Measurements from ENCODE around the gene ZEB1. TPM values are rescaled to one million over a fixed set of nuclear protein-coding genes. Genes with fewer than 3 reads are reported as not detected.

The ZEB1 gene
- total RNA-seq, 1 donor from 2014 or later, result 63.1 TPM

- Mint-ChIP-seq H3K4me1 (ENCODE audit: low read depth) (peaks cover 19% of the 10 kb centered on the region), H3K27me3 (ENCODE audit: low read depth) (no peaks in the 10 kb centered on the region), H3K9me3 (ENCODE audit: low read depth) (peaks cover 6% of the 10 kb centered on the region), H3K36me3 (ENCODE audit: low read depth) (peaks cover 6% of the 10 kb centered on the region), H3K4me3 (ENCODE audit: unreplicated experiment) (no peak overlapping the region), H3K27ac (ENCODE audit: unreplicated experiment) (peak overlapping the region; percentile 28)
- DNase-seq (ENCODE audit: low spot score), result no peak
- TF ChIP-seq CTCF (IDR thresholded peaks at IDR 0.05), result no peak
Measured at GRCh38 chr10:31413325-31413724, 94.3 kb downstream of the ZEB1 start.

- no peak overlapping the region for H3K27ac Mint-ChIP-seq (ENCODE audit: unreplicated experiment)
Measured at GRCh38 chr10:31418481-31418880, 99.5 kb downstream of the ZEB1 start.

GRCh38 chr10:31419394-31420063 lies 100.5 kb downstream of the ZEB1 start:
- Mint-ChIP-seq H3K4me1 (ENCODE audit: low read depth) (peaks cover 32% of the 10 kb centered on the region), H3K9me3 (ENCODE audit: low read depth) (no peaks in the 10 kb centered on the region), H3K27ac (ENCODE audit: unreplicated experiment) (peak overlapping the region; percentile 28), H3K27me3 (ENCODE audit: low read depth) (no peaks in the 10 kb centered on the region), H3K4me3 (ENCODE audit: unreplicated experiment) (no peak overlapping the region), H3K36me3 (ENCODE audit: low read depth) (no peaks in the 10 kb centered on the region)
- no peak for TF ChIP-seq CTCF (IDR thresholded peaks at IDR 0.05)
- DNase-seq (ENCODE audit: low spot score), result no peak

More at GRCh38 chr10:31418481-31418880, 99.5 kb downstream of the ZEB1 start:
- TF ChIP-seq CTCF (IDR thresholded peaks at IDR 0.05), result no peak
- no peak overlapping the region for H3K4me3 Mint-ChIP-seq (ENCODE audit: unreplicated experiment)
- H3K4me1 Mint-ChIP-seq (ENCODE audit: low read depth), result peaks cover 37% of the 10 kb centered on the region
- no peaks in the 10 kb centered on the region for H3K27me3 Mint-ChIP-seq (ENCODE audit: low read depth)
- no peaks in the 10 kb centered on the region for H3K36me3 Mint-ChIP-seq (ENCODE audit: low read depth)
- no peak for DNase-seq (ENCODE audit: low spot score)
- H3K9me3 Mint-ChIP-seq (ENCODE audit: low read depth), result no peaks in the 10 kb centered on the region

GRCh38 chr10:31421322-31421721 lies 102.3 kb downstream of the ZEB1 start:
- peaks cover 39% of the 10 kb centered on the region for H3K4me1 Mint-ChIP-seq (ENCODE audit: low read depth)
- H3K27me3 Mint-ChIP-seq (ENCODE audit: low read depth), result no peaks in the 10 kb centered on the region
- H3K36me3 Mint-ChIP-seq (ENCODE audit: low read depth), result no peaks in the 10 kb centered on the region
- H3K27ac Mint-ChIP-seq (ENCODE audit: unreplicated experiment), result peak overlapping the region; percentile 45
- no peak for DNase-seq (ENCODE audit: low spot score)
- TF ChIP-seq CTCF (IDR thresholded peaks at IDR 0.05), result no peak
- H3K9me3 Mint-ChIP-seq (ENCODE audit: low read depth), result no peaks in the 10 kb centered on the region
- H3K4me3 Mint-ChIP-seq (ENCODE audit: unreplicated experiment), result no peak overlapping the region

GRCh38 chr10:31422634-31423033 lies 103.6 kb downstream of the ZEB1 start:
- no peaks in the 10 kb centered on the region for H3K27me3 Mint-ChIP-seq (ENCODE audit: low read depth)
- H3K9me3 Mint-ChIP-seq (ENCODE audit: low read depth), result no peaks in the 10 kb centered on the region
- H3K27ac Mint-ChIP-seq (ENCODE audit: unreplicated experiment), result no peak overlapping the region
- TF ChIP-seq CTCF (IDR thresholded peaks at IDR 0.05), result no peak
- peaks cover 48% of the 10 kb centered on the region for H3K4me1 Mint-ChIP-seq (ENCODE audit: low read depth)
- no peaks in the 10 kb centered on the region for H3K36me3 Mint-ChIP-seq (ENCODE audit: low read depth)
- H3K4me3 Mint-ChIP-seq (ENCODE audit: unreplicated experiment), result no peak overlapping the region
- DNase-seq (ENCODE audit: low spot score), result no peak
